Esophagus muscularis mucosa (tissue), 3 donors: ENCODE measurements around the gene NEDD9.

Experiments used
- POLR2A ChIP-seq: fragments of 450-650 bp; IDR thresholded peaks from one replicate; pipeline ENCODE4 v1.6.1; 2017; ENCODE audit warnings: antibody characterized with exemption, moderate library complexity, mild to moderate bottlenecking, low read depth
- POLR2AphosphoS5 ChIP-seq, 2 donors: sonication (generic); formaldehyde crosslinking; IDR thresholded peaks; one replicate each; pipeline ENCODE4 v1.6.1; 2017; ENCODE audit warnings: antibody characterized with exemption in 2 of 2
- TF ChIP-seq, protein P1 (sequence below), 3 experiments: fragments of 200-600 bp in 2 of 3; fragments of 450-650 bp in 1 of 3; sonication (generic) in 2 of 3; IDR thresholded peaks; one replicate each; pipeline ENCODE4 v1.5.1; 2017 to 2019; ENCODE audit warnings: antibody characterized with exemption in 3 of 3, mild to moderate bottlenecking in 2 of 3, moderate library complexity in 1 of 3

DNA sequence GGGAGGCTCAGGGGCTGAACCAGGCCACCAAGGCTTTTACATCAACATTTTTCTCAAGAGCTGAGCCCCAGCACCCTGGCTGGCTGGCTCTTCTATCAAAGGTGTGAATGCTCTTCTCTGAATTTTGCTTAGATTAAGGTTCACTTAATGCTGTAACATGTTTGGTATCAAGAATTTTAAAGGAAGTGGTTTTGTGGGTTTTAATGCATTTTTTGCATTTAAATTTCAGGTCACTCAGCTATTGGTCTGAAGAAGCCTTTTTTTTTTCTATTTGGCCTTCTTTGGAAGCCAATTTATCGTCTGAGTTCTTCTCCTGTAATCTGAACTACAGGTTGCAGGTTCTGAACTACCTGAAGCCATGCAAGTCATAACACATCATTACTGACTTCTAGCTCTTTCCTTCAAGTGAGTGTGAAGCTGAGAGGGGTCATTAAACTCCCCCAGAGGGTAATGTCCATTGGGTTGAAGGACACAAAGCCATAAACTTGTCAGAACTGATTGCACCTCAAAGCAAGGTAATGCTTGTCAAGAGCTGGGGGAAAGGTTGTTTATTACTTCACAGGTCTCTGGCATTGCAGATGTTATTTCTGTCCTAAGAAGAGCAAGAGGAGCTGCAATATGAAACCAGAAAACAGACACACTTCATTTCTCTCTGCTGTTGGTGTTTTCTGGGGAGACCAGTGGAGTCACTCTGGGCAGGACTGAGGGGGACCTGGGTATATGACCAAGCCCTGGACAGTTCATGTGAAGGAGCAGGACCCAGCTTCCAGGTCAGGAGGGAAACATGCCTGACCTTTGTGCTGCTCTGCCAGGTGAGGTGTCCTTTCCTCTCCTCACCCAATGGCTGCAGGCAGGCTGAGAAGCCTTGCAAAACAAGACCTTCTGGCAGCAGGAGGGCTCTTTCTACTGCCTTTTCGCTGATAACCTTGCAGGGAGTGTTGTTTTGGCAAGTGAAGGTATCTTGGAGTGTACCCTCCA lies 26.1 kb upstream of the NEDD9 start:
- TF ChIP-seq, protein P1, sequence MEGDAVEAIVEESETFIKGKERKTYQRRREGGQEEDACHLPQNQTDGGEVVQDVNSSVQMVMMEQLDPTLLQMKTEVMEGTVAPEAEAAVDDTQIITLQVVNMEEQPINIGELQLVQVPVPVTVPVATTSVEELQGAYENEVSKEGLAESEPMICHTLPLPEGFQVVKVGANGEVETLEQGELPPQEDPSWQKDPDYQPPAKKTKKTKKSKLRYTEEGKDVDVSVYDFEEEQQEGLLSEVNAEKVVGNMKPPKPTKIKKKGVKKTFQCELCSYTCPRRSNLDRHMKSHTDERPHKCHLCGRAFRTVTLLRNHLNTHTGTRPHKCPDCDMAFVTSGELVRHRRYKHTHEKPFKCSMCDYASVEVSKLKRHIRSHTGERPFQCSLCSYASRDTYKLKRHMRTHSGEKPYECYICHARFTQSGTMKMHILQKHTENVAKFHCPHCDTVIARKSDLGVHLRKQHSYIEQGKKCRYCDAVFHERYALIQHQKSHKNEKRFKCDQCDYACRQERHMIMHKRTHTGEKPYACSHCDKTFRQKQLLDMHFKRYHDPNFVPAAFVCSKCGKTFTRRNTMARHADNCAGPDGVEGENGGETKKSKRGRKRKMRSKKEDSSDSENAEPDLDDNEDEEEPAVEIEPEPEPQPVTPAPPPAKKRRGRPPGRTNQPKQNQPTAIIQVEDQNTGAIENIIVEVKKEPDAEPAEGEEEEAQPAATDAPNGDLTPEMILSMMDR (IDR thresholded peaks at IDR 0.05): no peak
- TF ChIP-seq POLR2A (no peak), POLR2AphosphoS5 (IDR thresholded peaks at IDR 0.05) (no peak)
